Measurements from ENCODE around the gene SURF2. TPM values are rescaled to one million over a fixed set of nuclear protein-coding genes. Genes with fewer than 3 reads are reported as not detected.

Gene SURF2
- total and polyA plus RNA-seq, 9 of the 15 experiments (the other 6 are each of a cell fraction or from before 2014, with no cell fraction given): 5.5 to 82.5 (median 21.3) TPM

- TF ChIP-seq FOXM1 (IDR thresholded peaks at IDR 0.05; ENCODE audit: low read depth): no peak
- TF ChIP-seq FOXM1 (CRISPR knock-in tag; IDR thresholded peaks at IDR 0.05; ENCODE audit: low read depth): no peak
- TF ChIP-seq CHD2 (IDR thresholded peaks at IDR 0.05; ENCODE audit: low read depth, low read length): no peak
- no peak for TF ChIP-seq LARP7 (IDR thresholded peaks at IDR 0.05)
- TF ChIP-seq SMARCE1 (IDR thresholded peaks at IDR 0.05): no peak
- TF ChIP-seq ZBTB40 (IDR thresholded peaks at IDR 0.05): peak; percentile 61
- TF ChIP-seq ZBTB40 (CRISPR knock-in tag; IDR thresholded peaks at IDR 0.05): no peak
- no peak for TF ChIP-seq HES1 (IDR thresholded peaks at IDR 0.05; ENCODE audit: low read depth)
- TF ChIP-seq NFE2 (IDR thresholded peaks at IDR 0.05; ENCODE audit: low read depth): no peak
- no peak for TF ChIP-seq ZNF398 (CRISPR knock-in tag; IDR thresholded peaks at IDR 0.05)
- no peak for TF ChIP-seq BRF1 (IDR thresholded peaks at IDR 0.05; ENCODE audit: borderline replicate concordance, extremely low read depth, insufficient read length)
- TF ChIP-seq MYBL2 (IDR thresholded peaks at IDR 0.05; ENCODE audit: low read depth): no peak
- no peak for TF ChIP-seq MYBL2 (CRISPR knock-in tag; IDR thresholded peaks at IDR 0.05; ENCODE audit: borderline replicate concordance)
- no peak for TF ChIP-seq PURB (CRISPR knock-in tag; IDR thresholded peaks at IDR 0.05; ENCODE audit: low read depth)
- TF ChIP-seq SNIP1 (IDR thresholded peaks at IDR 0.05; ENCODE audit: low read depth): no peak
- TF ChIP-seq SIRT6 (IDR thresholded peaks at IDR 0.05; ENCODE audit: low read depth, low read length): no peak
- TF ChIP-seq CTBP1 (IDR thresholded peaks at IDR 0.05; ENCODE audit: borderline replicate concordance): no peak
- no peak for TF ChIP-seq ZNF695 (CRISPR knock-in tag; IDR thresholded peaks at IDR 0.05)
Observed at GRCh38 chr9:133348718-133349573, 7.4 kb upstream of the SURF2 start (continued).
